Bronchial epithelial cell (primary cell): ENCODE results near the gene SYT2. TPM values are rescaled to one million over a fixed set of nuclear protein-coding genes. Genes with fewer than 3 reads are reported as not detected.

Source experiments
- DNase-seq: peaks from one replicate; pipeline ENCODE4 v3.0.0-alpha.2; 2010; ENCODE audit warnings: low read depth
- FAIRE-seq: peaks from 2 replicates; lab custom pipeline; 2011; peaks lifted over from hg19 to GRCh38; lab: Jason Lieb, UNC
- H3K27me3 ChIP-seq: 2 replicates; pipeline ENCODE4 v1.5.1; 2011; ENCODE audit warnings: low read length; ENCODE audit not compliant: control insufficient read depth, insufficient read depth
- H3K36me3 ChIP-seq: 2 replicates; pipeline ENCODE4 v1.5.1; 2011; ENCODE audit warnings: low read length; ENCODE audit not compliant: control insufficient read depth, insufficient read depth
- H3K4me3 ChIP-seq: 2 replicates; pipeline ENCODE4 v1.5.1; 2011; ENCODE audit warnings: mild to moderate bottlenecking, low read depth, low read length, control low read depth
- total RNA-seq: library from RNA; depleted of rRNA; stranded (reverse); fragments of >200 nt; gene quantifications from 2 replicates; pipeline ENCODE4 v1.2.1, GENCODE V29; 2014
- TF ChIP-seq, protein P1 (sequence below): IDR thresholded peaks from 2 replicates; pipeline ENCODE4 v1.5.1; 2011; ENCODE audit warnings: mild to moderate bottlenecking, moderate library complexity, low read length, control low read depth, inconsistent platforms; ENCODE audit not compliant: insufficient read depth, severe bottlenecking

Gene SYT2
- total RNA-seq, 1 donor from 2014 or later: under 0.01 TPM

DNA sequence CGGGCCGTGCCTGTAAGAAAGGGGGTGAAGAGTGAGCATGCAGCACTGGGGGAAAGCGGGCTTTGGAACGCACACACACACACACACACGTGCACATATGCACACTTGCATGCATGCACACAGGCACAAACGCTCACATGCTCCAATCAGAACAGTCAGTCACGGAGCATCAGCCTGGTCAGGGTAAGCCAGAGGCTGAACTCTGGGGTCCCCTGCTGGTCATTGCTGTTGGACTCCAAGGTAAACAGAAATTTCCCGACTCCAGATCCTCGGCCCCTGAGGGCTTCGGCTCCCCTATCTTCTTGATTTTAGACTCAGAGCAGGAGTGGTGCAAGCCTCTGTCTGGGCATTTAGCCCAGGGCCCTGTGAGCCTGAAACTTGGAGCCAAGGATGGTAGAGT, 54.2 kb downstream of the SYT2 start:
- H3K27me3 ChIP-seq: peaks cover 7% of the 10 kb centered on the region
- no peak for DNase-seq
- no peak overlapping the region for H3K4me3 ChIP-seq
- FAIRE-seq: no peak
- TF ChIP-seq, protein P1, sequence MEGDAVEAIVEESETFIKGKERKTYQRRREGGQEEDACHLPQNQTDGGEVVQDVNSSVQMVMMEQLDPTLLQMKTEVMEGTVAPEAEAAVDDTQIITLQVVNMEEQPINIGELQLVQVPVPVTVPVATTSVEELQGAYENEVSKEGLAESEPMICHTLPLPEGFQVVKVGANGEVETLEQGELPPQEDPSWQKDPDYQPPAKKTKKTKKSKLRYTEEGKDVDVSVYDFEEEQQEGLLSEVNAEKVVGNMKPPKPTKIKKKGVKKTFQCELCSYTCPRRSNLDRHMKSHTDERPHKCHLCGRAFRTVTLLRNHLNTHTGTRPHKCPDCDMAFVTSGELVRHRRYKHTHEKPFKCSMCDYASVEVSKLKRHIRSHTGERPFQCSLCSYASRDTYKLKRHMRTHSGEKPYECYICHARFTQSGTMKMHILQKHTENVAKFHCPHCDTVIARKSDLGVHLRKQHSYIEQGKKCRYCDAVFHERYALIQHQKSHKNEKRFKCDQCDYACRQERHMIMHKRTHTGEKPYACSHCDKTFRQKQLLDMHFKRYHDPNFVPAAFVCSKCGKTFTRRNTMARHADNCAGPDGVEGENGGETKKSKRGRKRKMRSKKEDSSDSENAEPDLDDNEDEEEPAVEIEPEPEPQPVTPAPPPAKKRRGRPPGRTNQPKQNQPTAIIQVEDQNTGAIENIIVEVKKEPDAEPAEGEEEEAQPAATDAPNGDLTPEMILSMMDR: no peak
- no peaks in the 10 kb centered on the region for H3K36me3 ChIP-seq

DNA sequence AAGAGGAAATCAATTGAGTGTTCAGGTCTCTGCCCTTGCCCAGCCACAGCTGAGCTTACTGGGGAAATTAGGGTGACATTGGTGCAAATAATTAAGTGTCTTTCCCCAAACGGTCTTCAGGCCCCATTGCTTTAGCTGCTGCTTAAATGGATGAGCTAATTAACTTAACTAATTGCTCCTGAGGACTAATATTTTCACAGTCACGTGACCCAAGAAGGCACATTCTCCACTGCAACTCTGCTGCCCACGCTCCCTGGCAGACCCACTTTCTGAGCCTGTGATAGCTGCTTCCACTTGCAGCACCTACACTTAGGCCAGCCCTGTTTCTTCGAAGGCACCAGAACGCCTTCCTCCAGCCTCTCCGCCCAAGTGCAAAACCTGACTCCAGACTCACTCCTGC, 56.2 kb downstream of the SYT2 start:
- no peak for FAIRE-seq
- TF ChIP-seq, protein P1: no peak
- Histone ChIP-seq H3K36me3 (no peaks in the 10 kb centered on the region), H3K4me3 (no peak overlapping the region), H3K27me3 (peaks cover 7% of the 10 kb centered on the region)
- no peak for DNase-seq

DNA sequence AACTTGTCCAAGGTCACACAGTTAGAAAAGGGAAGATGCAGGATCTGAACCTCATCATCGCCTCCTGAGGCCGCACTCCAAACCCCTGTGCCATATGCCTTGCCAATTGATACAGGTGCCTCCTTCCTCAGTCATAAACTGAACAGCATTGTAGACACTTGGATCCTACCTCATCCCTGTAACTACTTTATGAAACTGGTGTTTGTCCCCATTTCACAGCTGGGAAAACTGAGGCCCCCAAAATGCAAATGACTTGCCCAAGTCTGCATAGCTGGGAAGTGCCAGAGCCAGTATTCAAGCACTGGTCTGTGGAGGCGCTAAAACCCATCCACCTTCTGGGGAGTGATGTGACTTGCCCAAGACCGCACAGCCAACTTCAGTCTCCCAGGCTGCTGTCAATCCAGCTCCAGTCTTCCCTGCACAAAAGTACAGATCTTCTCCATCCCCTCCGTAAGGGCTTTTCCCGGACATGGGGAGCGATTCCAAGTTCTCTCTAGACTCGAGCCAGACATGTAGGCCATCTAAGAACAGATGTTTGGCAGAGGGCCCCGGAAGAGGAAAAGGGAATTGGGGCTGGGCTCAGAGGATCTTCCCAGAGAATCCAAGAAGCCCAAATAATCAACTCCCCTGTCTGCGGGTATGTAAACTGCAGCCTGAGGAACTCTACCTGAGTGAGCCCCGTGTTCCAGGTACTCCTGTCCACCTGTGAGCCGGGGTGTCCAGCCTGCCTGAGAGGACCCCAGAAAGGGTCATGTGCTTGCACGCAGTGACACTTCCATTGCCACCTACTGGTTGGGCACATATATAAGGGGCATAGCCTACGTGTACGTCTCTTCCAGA, 60.5 kb downstream of the SYT2 start:
- DNase-seq: no peak
- no peaks in the 10 kb centered on the region for H3K36me3 ChIP-seq
- FAIRE-seq: no peak
- TF ChIP-seq, protein P1: peak; percentile 1
- peaks cover 17% of the 10 kb centered on the region for H3K27me3 ChIP-seq
- H3K4me3 ChIP-seq: no peak overlapping the region

DNA sequence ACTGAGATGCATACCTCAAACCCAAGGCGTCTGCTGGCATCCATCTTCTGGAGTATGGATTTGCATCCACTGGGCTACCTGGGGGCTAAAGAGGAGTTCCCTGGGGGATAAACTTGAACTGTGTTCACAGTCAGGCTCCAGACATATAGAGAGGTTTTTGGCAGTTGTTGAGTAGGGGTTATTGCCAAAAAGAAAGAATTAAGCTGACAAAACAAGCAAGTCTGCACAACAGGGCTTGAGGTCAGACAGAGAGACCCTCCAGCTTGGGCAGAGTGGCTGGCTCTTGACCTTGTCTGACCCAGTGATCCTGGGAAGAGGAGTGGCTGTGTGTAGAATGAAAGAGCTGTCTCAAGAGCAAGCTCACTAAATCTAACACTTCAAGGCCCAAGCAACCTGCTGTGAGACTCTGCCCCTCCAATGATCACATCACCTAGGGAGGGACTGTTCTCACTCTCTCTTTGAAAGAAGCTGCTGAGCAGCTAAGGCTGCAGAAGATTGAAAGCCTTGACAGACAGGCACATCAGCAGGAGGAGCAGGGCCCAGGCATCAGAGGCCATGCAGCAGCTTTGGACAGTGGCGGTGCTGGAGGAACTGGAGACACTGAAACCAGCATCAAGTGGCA, 61.5 kb downstream of the SYT2 start:
- DNase-seq: no peak
- H3K4me3 ChIP-seq: no peak overlapping the region
- no peaks in the 10 kb centered on the region for H3K36me3 ChIP-seq
- TF ChIP-seq, protein P1: no peak
- FAIRE-seq: no peak
- H3K27me3 ChIP-seq: peaks cover 26% of the 10 kb centered on the region

DNA sequence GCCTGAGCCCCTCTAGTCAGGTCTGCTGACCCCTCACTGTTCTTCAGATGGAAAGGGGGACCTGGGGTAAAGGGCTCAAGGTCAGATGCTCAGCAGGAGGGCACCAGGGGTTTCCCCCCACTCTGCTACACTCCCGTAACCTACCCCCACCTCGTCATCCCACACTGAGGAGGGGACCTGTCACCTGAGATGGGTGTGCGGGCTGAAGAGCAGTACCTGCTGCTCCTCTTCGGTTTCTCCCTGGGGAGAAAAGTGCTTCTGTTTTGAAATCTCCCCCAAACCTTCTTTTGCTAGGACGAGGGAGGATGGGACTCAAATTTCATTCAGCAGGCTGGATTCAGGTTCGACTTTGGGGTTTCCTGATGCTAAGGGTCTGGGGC, 65.2 kb downstream of the SYT2 start:
- DNase-seq: no peak
- TF ChIP-seq, protein P1: no peak
- no peaks in the 10 kb centered on the region for H3K36me3 ChIP-seq
- peaks cover 42% of the 10 kb centered on the region for H3K27me3 ChIP-seq
- FAIRE-seq: no peak
- H3K4me3 ChIP-seq: no peak overlapping the region
